Panc1 (cell line): ENCODE results near the gene MAPKAPK5. TPM values are rescaled to one million over a fixed set of nuclear protein-coding genes. Genes with fewer than 3 reads are reported as not detected.

Experiments used
- ATAC-seq: fragments of 200-7000 bp; cut with Tn5 transposase; 2 replicates; pipeline ENCODE4 v1.9.1; 2020; ENCODE audit warnings: mild to moderate bottlenecking, moderate library complexity
- BruUV-seq: library from RNA; stranded (reverse); fragments of 400-500 nt; replicated peaks from 2 replicates; lab custom pipeline; 2021; lab: Mats Ljungman, UMichigan
- CTCF ChIA-PET: fragments of 300-600 bp; sonication (Branson Sonifier 250); formaldehyde crosslinking; loops from one replicate; lab custom pipeline; 2022; ENCODE audit warnings: antibody characterized with exemption; lab: Charles Lee
- POLR2A ChIA-PET: fragments of 300-600 bp; sonication (Branson Sonifier 250); formaldehyde crosslinking; loops from one replicate; lab custom pipeline; 2022; ENCODE audit warnings: antibody characterized with exemption; lab: Charles Lee
- DNase-seq: peaks from one replicate; pipeline ENCODE4 v3.0.0-alpha.2; 2010; ENCODE audit warnings: low read depth, low spot score
- H3K27ac ChIP-seq: 2 replicates; pipeline ENCODE4 v1.5.1; 2011; ENCODE audit warnings: mild to moderate bottlenecking, low read length, inconsistent platforms
- H3K27me3 ChIP-seq: fragments of 200-500 bp; sonication (Bioruptor generic); 2 replicates; pipeline ENCODE4 v1.6.0; 2014; ENCODE audit warnings: low read length, inconsistent platforms; ENCODE audit not compliant: control insufficient read depth, insufficient read depth
- H3K36me3 ChIP-seq: fragments of 200-500 bp; sonication (Bioruptor generic); 2 replicates; pipeline ENCODE4 v1.5.1; 2014; ENCODE audit warnings: inconsistent platforms, mild to moderate bottlenecking, low read length, moderate library complexity; ENCODE audit not compliant: control insufficient read depth, insufficient read depth
- H3K4me1 ChIP-seq: 2 replicates; pipeline ENCODE4 v1.5.1; 2011; ENCODE audit warnings: inconsistent platforms, mild to moderate bottlenecking, low read length, moderate library complexity; ENCODE audit not compliant: control insufficient read depth, insufficient read depth
- H3K4me3 ChIP-seq, 2 experiments: 2 replicates each; pipeline ENCODE4 v1.5.1; 2011 to 2012; ENCODE audit warnings: low read depth in 2 of 2, low read length in 2 of 2, mild to moderate bottlenecking in 2 of 2, inconsistent platforms in 1 of 2, moderate library complexity in 1 of 2
- H3K9me3 ChIP-seq: fragments of 200-500 bp; sonication (Bioruptor generic); 2 replicates; pipeline ENCODE4 v1.5.1; 2014; ENCODE audit warnings: low read depth, mild to moderate bottlenecking, inconsistent platforms, low read length, moderate library complexity; ENCODE audit not compliant: control insufficient read depth, insufficient read depth
- POLR2AphosphoS5 ChIP-seq: IDR thresholded peaks from 2 replicates; pipeline ENCODE4 v1.6.1; 2012; ENCODE audit warnings: mild to moderate bottlenecking, low read depth, low read length, moderate library complexity
- REST ChIP-seq, 2 experiments: IDR thresholded peaks; 2 replicates each; pipeline ENCODE4 v1.6.1; 2011 to 2012; ENCODE audit warnings: low read depth in 2 of 2, control low read depth in 1 of 2, low read length in 1 of 2, mild to moderate bottlenecking in 1 of 2, moderate library complexity in 1 of 2; ENCODE audit not compliant: insufficient read depth in 1 of 2
- SIN3A ChIP-seq: IDR thresholded peaks from 2 replicates; pipeline ENCODE4 v1.6.1; 2012; ENCODE audit warnings: low read depth, mild to moderate bottlenecking, low read length, moderate library complexity, borderline replicate concordance; ENCODE audit not compliant: insufficient read depth
- TCF7L2 ChIP-seq: IDR thresholded peaks from 2 replicates; pipeline ENCODE4 v1.6.1; 2011; ENCODE audit warnings: mild to moderate bottlenecking, low read depth, low read length, inconsistent platforms
- in situ Hi-C: cut with HindIII; loops from 2 replicates; pipeline ENCODE4 v1.10.0; 2016; ENCODE audit warnings: low sequenced_read_pairs, low pct_unique_long_range_greater_than_20kb
- intact Hi-C: fragments of 100-400 bp; cut with micrococcal nuclease; formaldehyde crosslinking; loops from one replicate; pipeline ENCODE4 v1.10.0; 2022; ENCODE audit not compliant: unreplicated experiment
- total RNA-seq: library from RNA; stranded (reverse); gene quantifications from one replicate; pipeline ENCODE4 v1.2.1, GENCODE V29; 2021; ENCODE audit not compliant: unreplicated experiment
- TF ChIP-seq, protein P1 (sequence below): fragments of 450-650 bp; IDR thresholded peaks from 2 replicates; pipeline ENCODE4 v1.5.1; 2017; ENCODE audit warnings: mild to moderate bottlenecking

MAPKAPK5 gene
- total RNA-seq, 1 experiment from 2014 or later: 49.7 TPM

- ATAC-seq (no peak), DNase-seq (no peak)
- Histone ChIP-seq H3K36me3 (peaks cover 26% of the 10 kb centered on the region), H3K9me3 (no peaks in the 10 kb centered on the region), H3K4me3 (no peak overlapping the region), H3K27me3 (no peaks in the 10 kb centered on the region), H3K4me1 (no peaks in the 10 kb centered on the region), H3K27ac (no peak overlapping the region)
- in situ Hi-C loops: no loop called here
- ChIA-PET CTCF (no interaction called here), POLR2A (no interaction called here)
- intact Hi-C loops: no loop called here
- TF ChIP-seq POLR2AphosphoS5: no peak
- TF ChIP-seq TCF7L2: no peak
- TF ChIP-seq SIN3A: no peak
- TF ChIP-seq, protein P1, sequence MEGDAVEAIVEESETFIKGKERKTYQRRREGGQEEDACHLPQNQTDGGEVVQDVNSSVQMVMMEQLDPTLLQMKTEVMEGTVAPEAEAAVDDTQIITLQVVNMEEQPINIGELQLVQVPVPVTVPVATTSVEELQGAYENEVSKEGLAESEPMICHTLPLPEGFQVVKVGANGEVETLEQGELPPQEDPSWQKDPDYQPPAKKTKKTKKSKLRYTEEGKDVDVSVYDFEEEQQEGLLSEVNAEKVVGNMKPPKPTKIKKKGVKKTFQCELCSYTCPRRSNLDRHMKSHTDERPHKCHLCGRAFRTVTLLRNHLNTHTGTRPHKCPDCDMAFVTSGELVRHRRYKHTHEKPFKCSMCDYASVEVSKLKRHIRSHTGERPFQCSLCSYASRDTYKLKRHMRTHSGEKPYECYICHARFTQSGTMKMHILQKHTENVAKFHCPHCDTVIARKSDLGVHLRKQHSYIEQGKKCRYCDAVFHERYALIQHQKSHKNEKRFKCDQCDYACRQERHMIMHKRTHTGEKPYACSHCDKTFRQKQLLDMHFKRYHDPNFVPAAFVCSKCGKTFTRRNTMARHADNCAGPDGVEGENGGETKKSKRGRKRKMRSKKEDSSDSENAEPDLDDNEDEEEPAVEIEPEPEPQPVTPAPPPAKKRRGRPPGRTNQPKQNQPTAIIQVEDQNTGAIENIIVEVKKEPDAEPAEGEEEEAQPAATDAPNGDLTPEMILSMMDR: no peak
- TF ChIP-seq REST (IDR thresholded peaks at IDR 0.05; ENCODE audit: insufficient read depth in 1 of 2, low read depth in 2 of 2, low read length in 1 of 2): no peak
- no TSS peak for BruUV-seq
Measured at GRCh38 chr12:111887926-111888745, 46.1 kb downstream of the MAPKAPK5 start.

DNA sequence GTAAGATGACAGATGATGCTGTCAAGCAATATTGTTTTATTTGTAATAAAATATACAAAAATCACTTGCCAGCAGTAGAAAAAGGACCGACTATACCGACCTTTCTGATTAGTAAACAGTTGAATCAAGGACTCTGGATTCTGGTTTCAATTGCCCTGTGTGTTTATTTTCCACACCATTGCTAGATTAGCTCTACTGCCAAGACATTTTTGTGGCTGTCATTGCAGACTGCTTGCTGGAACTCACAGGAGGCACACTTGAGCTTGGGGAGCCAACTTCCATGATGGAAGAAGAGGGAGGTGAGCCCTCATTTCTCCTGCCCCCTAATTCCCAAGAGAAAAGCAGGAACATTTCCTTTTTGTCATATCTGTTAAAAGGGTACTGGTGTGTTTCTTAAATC is 51.3 kb downstream of the MAPKAPK5 start:
- Histone ChIP-seq H3K27ac (no peak overlapping the region), H3K9me3 (no peaks in the 10 kb centered on the region), H3K36me3 (peaks cover 21% of the 10 kb centered on the region; the same call in 1 of the 2 replicates), H3K4me3 (no peak overlapping the region), H3K4me1 (no peaks in the 10 kb centered on the region), H3K27me3 (no peaks in the 10 kb centered on the region)
- DNase-seq: no peak
- intact Hi-C loops: no loop called here
- BruUV-seq: no TSS peak
- CTCF ChIA-PET: interaction anchor here (0.7 kb wide), 1 partner anchor 305 kb away, joined by 4 read pairs; no protein-coding TSS in a partner anchor
- no peak for ATAC-seq
- POLR2A ChIA-PET: interaction anchor here (0.7 kb wide), 1 partner anchor 368 kb away, joined by 21 read pairs; no protein-coding TSS in a partner anchor
- no peak for TF ChIP-seq POLR2AphosphoS5
- TF ChIP-seq, protein P1: no peak
- no peak for TF ChIP-seq SIN3A
- TF ChIP-seq TCF7L2: no peak
- no peak for TF ChIP-seq REST (IDR thresholded peaks at IDR 0.05; ENCODE audit: insufficient read depth in 1 of 2, low read depth in 2 of 2, low read length in 1 of 2)
- in situ Hi-C loops: no loop called here
